Astrocyte of the spinal cord (primary cell): Measurements from ENCODE around the gene L3MBTL3.
"Not testable (repeated sequence)": the region's sequence is repeated elsewhere in the genome, so short reads cannot be mapped to it uniquely, and the experiment has no call there.

Experiments
- DNase-seq: peaks from one replicate; pipeline ENCODE4 v3.0.0; 2011; ENCODE audit warnings: low read depth, low spot score
- H3K4me3 ChIP-seq: 2 replicates; pipeline ENCODE4 v1.5.1; 2011; ENCODE audit warnings: low read depth, mild to moderate bottlenecking, low read length, moderate library complexity
- CTCF ChIP-seq: IDR thresholded peaks from 2 replicates; pipeline ENCODE4 v1.5.1; 2012; ENCODE audit warnings: low read depth, mild to moderate bottlenecking, low read length, inconsistent platforms
- in situ Hi-C: cut with HindIII; loops from 2 replicates; pipeline ENCODE4 v1.10.0; 2017; ENCODE audit warnings: low sequenced_read_pairs

Gene L3MBTL3

GRCh38 chr6:130107710-130108109, 89.3 kb downstream of the L3MBTL3 start:
- no peak for TF ChIP-seq CTCF
- in situ Hi-C loops: no loop called here
- H3K4me3 ChIP-seq: no peak overlapping the region
- DNase-seq: peak; percentile 3

GRCh38 chr6:130111031-130111430, 92.7 kb downstream of the L3MBTL3 start:
- in situ Hi-C loops: no loop called here
- no peak for DNase-seq

GRCh38 chr6:130113201-130113710, 94.9 kb downstream of the L3MBTL3 start:
- H3K4me3 ChIP-seq: no peak overlapping the region
- TF ChIP-seq CTCF: no peak
- in situ Hi-C loops: no loop called here
- no peak for DNase-seq

More at GRCh38 chr6:130111031-130111430, 92.7 kb downstream of the L3MBTL3 start:
- no peak overlapping the region for H3K4me3 ChIP-seq
- TF ChIP-seq CTCF: no peak

GRCh38 chr6:130115036-130115435, 96.7 kb downstream of the L3MBTL3 start:
- in situ Hi-C loops: no loop called here
- no peak overlapping the region for H3K4me3 ChIP-seq
- TF ChIP-seq CTCF: no peak
- DNase-seq: no peak

- DNase-seq: no peak
Measured at GRCh38 chr6:130116273-130116672, 97.9 kb downstream of the L3MBTL3 start.

DNA sequence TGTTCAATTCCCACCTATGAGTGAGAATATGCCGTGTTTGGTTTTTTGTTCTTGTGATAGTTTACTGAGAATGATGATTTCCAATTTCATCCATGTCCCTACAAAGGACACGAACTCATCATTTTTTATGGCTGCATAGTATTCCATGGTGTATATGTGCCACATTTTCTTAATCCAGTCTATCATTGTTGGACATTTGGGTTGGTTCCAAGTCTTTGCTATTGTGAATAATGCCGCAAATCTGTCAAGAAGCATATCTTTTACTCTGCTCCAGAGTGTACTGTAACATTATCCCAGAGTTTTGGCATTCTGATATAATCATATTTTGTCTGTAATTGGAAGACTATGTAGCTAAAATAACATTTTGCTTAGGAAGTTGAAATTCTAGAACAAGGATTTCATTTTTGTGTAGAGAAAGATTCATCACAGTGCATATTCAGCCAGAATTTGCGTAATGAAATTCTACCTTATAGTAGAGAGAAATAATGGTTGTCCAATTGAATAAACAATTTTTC, 98.9 kb downstream of the L3MBTL3 start:
- H3K4me3 ChIP-seq, DNase-seq, in situ Hi-C loops: not testable (repeated sequence)

More at GRCh38 chr6:130116273-130116672, 97.9 kb downstream of the L3MBTL3 start:
- in situ Hi-C loops: no loop called here
- no peak for TF ChIP-seq CTCF
- H3K4me3 ChIP-seq: no peak overlapping the region

- in situ Hi-C loops: no loop called here
- DNase-seq: no peak
- no peak for TF ChIP-seq CTCF
- H3K4me3 ChIP-seq: no peak overlapping the region
Measured at GRCh38 chr6:130118236-130118635, 99.9 kb downstream of the L3MBTL3 start.
